LNCAP (cell line): Measurements from ENCODE around the gene MDFI.

Experiments used
- TF ChIP-seq, protein P1 (sequence below): fragments of 450-650 bp; IDR thresholded peaks from 2 replicates; pipeline ENCODE4 v1.5.1; 2017; ENCODE audit warnings: mild to moderate bottlenecking

The MDFI gene

DNA sequence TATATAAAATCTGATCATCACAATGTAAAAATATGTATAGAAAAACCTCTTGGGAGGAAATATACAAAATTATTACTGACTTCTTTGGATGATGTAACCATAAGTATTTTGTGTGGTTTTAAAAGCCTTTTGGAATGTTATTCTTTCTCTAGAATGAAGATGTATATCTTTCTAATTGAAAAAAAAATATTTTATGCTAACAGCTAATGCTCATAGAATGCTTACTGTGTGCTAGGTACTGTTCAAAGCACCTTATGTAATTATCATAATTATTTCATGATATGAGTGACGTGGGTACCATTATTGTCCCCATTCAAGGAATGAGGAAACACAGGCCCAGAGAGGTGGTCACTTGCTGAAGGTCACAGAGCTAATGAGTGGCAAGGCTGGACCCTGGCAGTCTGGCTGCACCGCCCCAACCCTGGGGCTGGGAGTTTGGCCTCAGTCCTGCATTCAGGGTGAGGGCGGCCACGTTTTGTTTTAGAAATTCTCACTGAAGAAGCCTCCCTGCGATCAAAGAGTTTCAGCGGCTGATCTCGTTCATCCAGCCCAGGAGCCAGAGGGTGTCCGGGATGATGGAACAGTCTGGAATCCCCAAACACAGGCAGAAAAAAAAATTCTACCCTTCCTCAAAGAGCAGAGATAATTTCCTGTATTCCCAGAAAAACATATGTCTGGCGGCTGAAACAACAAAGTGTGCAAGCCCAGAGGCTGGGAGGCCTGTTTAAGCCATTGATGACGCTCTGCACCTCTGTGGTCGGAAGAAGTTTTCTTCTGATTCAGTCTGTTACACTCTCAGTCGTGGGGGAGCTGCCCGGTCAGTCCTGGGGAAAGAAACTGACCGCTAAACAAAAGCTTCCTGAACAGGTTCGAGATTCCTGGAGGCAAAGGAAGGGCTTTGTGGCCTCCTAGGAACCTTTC lies 59.9 kb downstream of the MDFI start:
- TF ChIP-seq, protein P1, sequence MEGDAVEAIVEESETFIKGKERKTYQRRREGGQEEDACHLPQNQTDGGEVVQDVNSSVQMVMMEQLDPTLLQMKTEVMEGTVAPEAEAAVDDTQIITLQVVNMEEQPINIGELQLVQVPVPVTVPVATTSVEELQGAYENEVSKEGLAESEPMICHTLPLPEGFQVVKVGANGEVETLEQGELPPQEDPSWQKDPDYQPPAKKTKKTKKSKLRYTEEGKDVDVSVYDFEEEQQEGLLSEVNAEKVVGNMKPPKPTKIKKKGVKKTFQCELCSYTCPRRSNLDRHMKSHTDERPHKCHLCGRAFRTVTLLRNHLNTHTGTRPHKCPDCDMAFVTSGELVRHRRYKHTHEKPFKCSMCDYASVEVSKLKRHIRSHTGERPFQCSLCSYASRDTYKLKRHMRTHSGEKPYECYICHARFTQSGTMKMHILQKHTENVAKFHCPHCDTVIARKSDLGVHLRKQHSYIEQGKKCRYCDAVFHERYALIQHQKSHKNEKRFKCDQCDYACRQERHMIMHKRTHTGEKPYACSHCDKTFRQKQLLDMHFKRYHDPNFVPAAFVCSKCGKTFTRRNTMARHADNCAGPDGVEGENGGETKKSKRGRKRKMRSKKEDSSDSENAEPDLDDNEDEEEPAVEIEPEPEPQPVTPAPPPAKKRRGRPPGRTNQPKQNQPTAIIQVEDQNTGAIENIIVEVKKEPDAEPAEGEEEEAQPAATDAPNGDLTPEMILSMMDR: no peak

DNA sequence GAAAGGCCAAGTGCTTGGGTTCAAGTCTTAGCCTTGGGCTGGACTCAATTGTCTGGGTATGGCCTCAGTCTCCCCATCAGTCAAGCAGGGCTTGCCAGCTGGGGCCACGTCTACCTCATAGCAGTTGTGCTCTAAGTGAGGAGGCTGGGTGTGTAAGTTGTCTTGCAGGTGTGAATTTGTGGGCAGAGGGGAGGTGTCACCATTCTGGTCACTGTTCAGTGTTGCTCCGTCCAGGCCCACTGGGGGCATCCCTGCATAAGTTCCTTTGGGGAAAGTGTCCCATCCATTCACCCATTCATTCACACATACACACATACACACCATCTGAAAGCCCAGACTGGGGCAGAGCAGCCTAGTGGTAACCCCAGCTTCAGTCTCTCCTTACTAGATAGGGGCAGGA lies 60.8 kb downstream of the MDFI start:
- TF ChIP-seq, protein P1: no peak

DNA sequence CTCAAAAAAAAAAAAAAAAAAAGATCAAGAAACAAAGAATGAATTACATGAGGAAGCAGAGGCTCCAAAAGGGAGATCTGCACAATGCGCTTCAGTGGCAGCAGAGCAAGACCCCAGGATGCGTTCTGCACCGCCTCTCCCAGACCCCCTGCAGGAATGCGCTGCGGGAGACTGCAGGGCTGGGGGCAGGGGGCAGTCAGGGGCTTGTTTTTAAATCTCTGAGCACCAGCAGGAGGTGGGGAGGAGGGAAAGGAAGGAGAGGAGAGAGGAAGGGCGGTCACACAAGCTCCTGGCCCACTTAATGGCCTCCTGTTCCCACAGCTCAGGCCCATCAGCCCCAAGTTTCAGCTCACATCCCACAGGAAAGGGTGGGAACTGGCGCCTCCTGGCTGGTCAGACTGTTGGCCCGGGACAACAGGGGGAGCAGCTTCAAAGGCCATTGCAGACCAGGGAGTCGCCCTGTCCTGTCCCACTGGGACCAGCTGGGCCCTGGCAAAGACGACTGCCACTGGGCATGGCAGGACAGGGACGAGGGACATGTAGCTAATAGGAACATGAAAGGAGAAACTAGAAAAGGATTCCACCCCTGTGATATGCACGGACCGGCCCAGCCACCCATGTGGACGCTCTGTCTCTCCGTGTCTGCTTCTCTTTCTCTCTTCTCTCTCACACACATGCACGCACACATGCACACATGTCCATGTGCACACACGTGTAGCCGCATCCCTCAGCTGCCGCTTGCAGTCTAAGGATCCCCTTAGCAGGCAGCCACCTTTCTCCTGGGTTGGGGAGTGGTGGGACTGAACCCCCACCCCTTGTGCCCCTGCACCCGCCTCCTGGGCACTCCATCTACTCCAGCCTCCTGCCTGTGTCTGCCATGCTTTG lies 62.4 kb downstream of the MDFI start:
- TF ChIP-seq, protein P1: no peak

DNA sequence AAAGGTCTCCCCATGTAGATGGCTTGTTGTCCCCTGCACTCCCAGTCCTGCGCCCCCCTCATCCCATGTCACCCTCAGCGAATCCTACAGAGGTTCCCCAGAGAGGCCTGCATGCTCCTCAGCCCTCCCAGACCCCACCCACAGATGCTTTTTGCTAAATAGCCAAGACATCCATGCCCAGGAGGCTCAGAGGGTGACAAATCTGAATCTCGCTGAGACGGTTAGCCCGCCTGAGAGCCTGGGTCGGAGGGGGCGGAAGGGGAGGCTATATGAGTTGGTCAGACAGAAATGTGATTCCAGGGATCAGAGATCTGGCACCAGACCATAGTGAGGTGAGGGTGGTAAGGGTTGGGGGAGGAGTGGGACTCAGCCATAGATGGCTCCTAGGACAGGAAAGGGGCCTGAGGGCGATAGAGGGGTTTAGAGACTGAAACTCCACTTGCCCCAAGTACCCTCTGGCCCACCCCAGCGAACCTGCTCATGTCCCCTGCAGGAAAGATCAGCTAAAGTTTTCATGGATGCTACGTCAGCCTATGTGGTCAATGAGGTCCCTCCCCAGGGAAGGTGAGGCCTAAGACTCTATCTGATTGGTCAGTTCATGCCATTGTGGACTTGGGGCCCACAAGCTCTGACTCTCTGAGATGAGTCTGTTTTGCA lies 63.9 kb downstream of the MDFI start:
- TF ChIP-seq, protein P1: no peak

DNA sequence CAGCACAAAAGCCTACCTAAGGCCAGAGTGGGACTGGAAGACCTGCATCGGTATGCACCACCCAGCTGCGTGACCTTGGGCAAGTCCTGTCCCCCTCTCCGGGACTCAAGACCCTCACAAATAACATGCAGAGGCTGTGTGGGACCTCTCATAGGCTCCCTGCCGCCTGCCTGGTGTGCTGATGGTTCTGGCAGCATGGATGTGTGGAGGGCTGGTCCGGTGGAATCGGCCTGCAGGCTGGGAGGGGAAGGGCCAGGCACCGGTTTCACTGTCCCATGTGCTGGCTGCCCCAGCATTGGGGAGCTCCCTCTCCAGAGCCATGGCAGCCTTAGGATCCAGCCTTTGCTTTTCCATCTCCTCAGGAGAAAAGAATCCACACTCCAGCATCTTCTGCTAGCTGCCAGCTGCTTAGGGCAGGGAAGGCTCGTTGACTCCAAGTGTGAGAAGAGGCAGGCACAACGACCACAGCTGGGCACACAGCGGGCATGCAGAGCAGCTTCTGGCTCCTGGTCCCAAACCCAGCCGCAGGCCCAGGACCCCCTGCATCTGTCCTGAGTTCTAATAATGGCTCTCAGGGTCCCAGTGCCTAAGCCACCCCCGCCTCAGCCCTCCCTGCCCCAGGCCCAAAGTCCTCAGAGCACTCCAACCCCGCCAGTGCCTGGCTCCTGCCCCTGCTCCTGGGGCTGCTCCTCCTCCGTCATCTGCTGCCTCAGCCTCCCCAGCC lies 64.7 kb downstream of the MDFI start:
- TF ChIP-seq, protein P1: no peak
